Mammary epithelial cell (primary cell): ENCODE measurements around the gene MPP3.

Experiments
- EZH2 ChIP-seq: IDR thresholded peaks from 2 replicates; pipeline ENCODE4 v1.6.1; 2012; ENCODE audit warnings: low read length, inconsistent platforms, borderline replicate concordance
- TF ChIP-seq, protein P1 (sequence below), 2 donors: IDR thresholded peaks in 1 of 2; conservative IDR thresholded peaks in 1 of 2; 2 replicates each; pipeline ENCODE4 v1.5.1; 2011 to 2012; ENCODE audit warnings: inconsistent platforms in 2 of 2, low read length in 2 of 2, mild to moderate bottlenecking in 2 of 2, control low read depth in 1 of 2, low read depth in 1 of 2; ENCODE audit not compliant: insufficient read depth in 1 of 2; ENCODE audit errors: extremely low read depth in 1 of 2

DNA sequence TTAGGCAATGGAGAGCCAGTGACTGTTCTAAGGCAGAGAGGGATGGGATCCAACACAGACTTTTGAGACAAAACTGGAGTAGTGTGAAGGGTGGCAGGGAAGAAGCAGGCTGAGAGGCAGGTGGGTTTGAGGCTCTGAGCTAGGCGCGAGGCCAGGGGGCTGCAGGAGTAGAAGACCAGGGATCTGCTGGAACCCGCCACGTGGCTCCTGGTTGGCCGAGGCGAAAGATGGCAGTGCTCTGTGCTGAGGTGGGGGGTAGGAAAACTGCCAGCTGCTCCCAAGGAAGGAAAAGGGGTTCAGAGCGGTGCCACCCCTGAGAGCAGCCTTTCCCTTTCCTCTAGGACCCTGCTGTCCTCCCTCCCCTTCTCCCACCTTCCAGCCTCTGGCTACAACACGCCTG, 19.6 kb upstream of the MPP3 start:
- TF ChIP-seq, protein P1, sequence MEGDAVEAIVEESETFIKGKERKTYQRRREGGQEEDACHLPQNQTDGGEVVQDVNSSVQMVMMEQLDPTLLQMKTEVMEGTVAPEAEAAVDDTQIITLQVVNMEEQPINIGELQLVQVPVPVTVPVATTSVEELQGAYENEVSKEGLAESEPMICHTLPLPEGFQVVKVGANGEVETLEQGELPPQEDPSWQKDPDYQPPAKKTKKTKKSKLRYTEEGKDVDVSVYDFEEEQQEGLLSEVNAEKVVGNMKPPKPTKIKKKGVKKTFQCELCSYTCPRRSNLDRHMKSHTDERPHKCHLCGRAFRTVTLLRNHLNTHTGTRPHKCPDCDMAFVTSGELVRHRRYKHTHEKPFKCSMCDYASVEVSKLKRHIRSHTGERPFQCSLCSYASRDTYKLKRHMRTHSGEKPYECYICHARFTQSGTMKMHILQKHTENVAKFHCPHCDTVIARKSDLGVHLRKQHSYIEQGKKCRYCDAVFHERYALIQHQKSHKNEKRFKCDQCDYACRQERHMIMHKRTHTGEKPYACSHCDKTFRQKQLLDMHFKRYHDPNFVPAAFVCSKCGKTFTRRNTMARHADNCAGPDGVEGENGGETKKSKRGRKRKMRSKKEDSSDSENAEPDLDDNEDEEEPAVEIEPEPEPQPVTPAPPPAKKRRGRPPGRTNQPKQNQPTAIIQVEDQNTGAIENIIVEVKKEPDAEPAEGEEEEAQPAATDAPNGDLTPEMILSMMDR (conservative IDR thresholded peaks at IDR 0.05 in 1 of 2, IDR thresholded peaks at IDR 0.05 in 1 of 2; ENCODE audit: extremely low read depth in 1 of 2, insufficient read depth in 1 of 2, low read depth in 1 of 2, low read length in 2 of 2), result no peak
- no peak for TF ChIP-seq EZH2
